Calu3 (cell line): ENCODE measurements around the gene SLC35E4. TPM values are rescaled to one million over a fixed set of nuclear protein-coding genes. Genes with fewer than 3 reads are reported as not detected.

Experiments used
- BruUV-seq: library from RNA; stranded (reverse); fragments of 400-500 nt; replicated peaks from 2 replicates; lab custom pipeline; 2021; lab: Mats Ljungman, UMichigan
- CTCF ChIA-PET: fragments of 300-600 bp; sonication (Branson Sonifier 250); formaldehyde crosslinking; loops from one replicate; lab custom pipeline; 2022; ENCODE audit warnings: antibody characterized with exemption; lab: Charles Lee
- DNase-seq: peaks from one replicate; pipeline ENCODE4 v3.0.0; 2022
- H3K27ac Mint-ChIP-seq: one replicate; pipeline ENCODE4 v1.8.0; 2022; ENCODE audit warnings: mixed read lengths; ENCODE audit not compliant: unreplicated experiment
- H3K27me3 Mint-ChIP-seq: one replicate; pipeline ENCODE4 v1.8.0; 2022; ENCODE audit warnings: mixed read lengths; ENCODE audit not compliant: unreplicated experiment
- H3K36me3 Mint-ChIP-seq: one replicate; pipeline ENCODE4 v1.8.0; 2022; ENCODE audit warnings: mild to moderate bottlenecking, moderate library complexity, mixed read lengths; ENCODE audit not compliant: insufficient read depth, unreplicated experiment
- H3K4me1 Mint-ChIP-seq: one replicate; pipeline ENCODE4 v1.8.0; 2022; ENCODE audit warnings: mild to moderate bottlenecking, low read depth, mixed read lengths; ENCODE audit not compliant: unreplicated experiment
- H3K4me3 Mint-ChIP-seq: one replicate; pipeline ENCODE4 v1.8.0; 2022; ENCODE audit warnings: mild to moderate bottlenecking, low read depth, moderate library complexity, mixed read lengths; ENCODE audit not compliant: unreplicated experiment
- H3K9me3 Mint-ChIP-seq: one replicate; pipeline ENCODE4 v1.8.0; 2022; ENCODE audit warnings: low read depth, mixed read lengths; ENCODE audit not compliant: unreplicated experiment
- CTCF ChIP-seq: fragments of 200-600 bp; IDR thresholded peaks from one replicate; pipeline ENCODE4 v1.8.0; 2022; ENCODE audit warnings: antibody characterized with exemption; ENCODE audit not compliant: unreplicated experiment
- intact Hi-C: fragments of 100-400 bp; cut with micrococcal nuclease; formaldehyde crosslinking; loops from one replicate; pipeline ENCODE4 v1.10.0; 2022; ENCODE audit not compliant: unreplicated experiment
- total RNA-seq: library from RNA; stranded (reverse); gene quantifications from 2 replicates; pipeline ENCODE4 v1.2.3, GENCODE V29; 2022

The SLC35E4 gene
- total RNA-seq, 1 experiment from 2014 or later, result 3.2 TPM

GRCh38 chr22:30654361-30654760 lies 18.8 kb downstream of the SLC35E4 start:
- Mint-ChIP-seq H3K27me3 (no peaks in the 10 kb centered on the region), H3K36me3 (no peaks in the 10 kb centered on the region), H3K4me1 (peaks cover 1% of the 10 kb centered on the region), H3K9me3 (no peaks in the 10 kb centered on the region), H3K4me3 (no peak overlapping the region), H3K27ac (no peak overlapping the region)
- DNase-seq, result no peak
- no TSS peak for BruUV-seq
- no peak for TF ChIP-seq CTCF
- CTCF ChIA-PET, result interaction anchor here (0.7 kb wide), 1 partner anchor 93 kb away, joined by 3 read pairs; no protein-coding TSS in a partner anchor
- intact Hi-C loops, result no loop called here

DNA sequence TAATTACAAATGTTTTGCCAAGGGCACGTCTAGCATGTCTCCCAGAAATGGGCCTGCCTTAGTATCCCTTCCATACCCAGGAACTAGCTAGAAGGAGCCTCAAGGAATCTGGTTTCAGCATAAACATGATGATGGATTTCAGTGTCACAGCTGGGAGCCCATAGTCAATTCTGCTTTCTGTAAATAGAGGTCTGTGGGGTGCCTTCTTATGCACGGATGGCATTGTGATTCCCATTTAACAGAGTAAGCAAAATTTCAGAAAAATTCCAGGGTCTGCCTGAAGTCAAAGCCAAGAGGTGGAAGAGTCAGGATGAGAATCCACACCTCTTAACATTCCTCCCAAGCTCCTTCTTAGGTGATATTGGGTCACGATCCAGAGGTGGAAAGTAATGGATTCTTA lies 20.0 kb downstream of the SLC35E4 start:
- Mint-ChIP-seq H3K4me3 (no peak overlapping the region), H3K9me3 (no peaks in the 10 kb centered on the region), H3K27me3 (no peaks in the 10 kb centered on the region), H3K36me3 (no peaks in the 10 kb centered on the region), H3K4me1 (no peaks in the 10 kb centered on the region), H3K27ac (no peak overlapping the region)
- no peak for DNase-seq
- no TSS peak for BruUV-seq
- no peak for TF ChIP-seq CTCF
- intact Hi-C loops, result no loop called here
- CTCF ChIA-PET, result no interaction called here

- H3K4me1 Mint-ChIP-seq, result peaks cover 8% of the 10 kb centered on the region
These were observed 26.5 kb downstream of the SLC35E4 start for GRCh38 chr22:30662040-30662439.

DNA sequence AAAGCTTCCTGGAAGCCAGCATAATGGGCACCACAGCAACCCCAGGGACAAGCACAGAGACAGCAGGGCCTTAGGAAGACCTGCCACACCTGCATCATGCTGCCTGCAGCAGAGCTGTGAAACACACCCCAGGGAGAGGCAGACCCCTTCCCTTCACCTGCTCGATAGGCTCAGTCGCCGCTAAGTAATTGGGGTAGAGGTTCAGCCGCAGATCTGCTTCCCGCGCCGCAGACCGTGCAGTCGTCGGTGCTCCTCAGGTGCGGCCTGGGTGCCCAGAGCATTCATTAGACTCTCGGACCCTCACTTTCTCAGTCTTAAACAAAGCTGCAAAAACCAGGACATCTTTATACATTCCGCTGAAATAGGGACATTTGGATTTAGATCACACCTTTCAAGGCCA lies 29.2 kb downstream of the SLC35E4 start:
- CTCF ChIA-PET, result no interaction called here

More at GRCh38 chr22:30662040-30662439, 26.5 kb downstream of the SLC35E4 start:
- no peak overlapping the region for H3K27ac Mint-ChIP-seq
- H3K36me3 Mint-ChIP-seq, result peaks cover 8% of the 10 kb centered on the region
- no peaks in the 10 kb centered on the region for H3K27me3 Mint-ChIP-seq
- DNase-seq, result no peak
- CTCF ChIA-PET, result no interaction called here
- H3K4me3 Mint-ChIP-seq, result no peak overlapping the region
- BruUV-seq, result no TSS peak
- no peaks in the 10 kb centered on the region for H3K9me3 Mint-ChIP-seq
- TF ChIP-seq CTCF, result no peak
- intact Hi-C loops, result no loop called here

More for the DNA sequence above, 29.2 kb downstream of the SLC35E4 start:
- Mint-ChIP-seq H3K27me3 (peaks cover 11% of the 10 kb centered on the region), H3K36me3 (peaks cover 27% of the 10 kb centered on the region), H3K27ac (no peak overlapping the region), H3K9me3 (no peaks in the 10 kb centered on the region), H3K4me1 (peaks cover 19% of the 10 kb centered on the region), H3K4me3 (no peak overlapping the region)
- no peak for TF ChIP-seq CTCF
- intact Hi-C loops, result no loop called here
- no peak for DNase-seq
- no TSS peak for BruUV-seq
